ENCODE measurements around the gene SDHAF3. TPM values are rescaled to one million over a fixed set of nuclear protein-coding genes. Genes with fewer than 3 reads are reported as not detected.

Gene SDHAF3
- total and polyA plus RNA-seq, 2 of the 8 experiments (the other 6 are each of a cell fraction or from before 2014, with no cell fraction given) = 12.0 to 31.3 TPM

- Histone ChIP-seq H4K91ac (replicated peaks; ENCODE audit: insufficient read length, low read length) (no peak overlapping the region), H4K20me1 (replicated peaks in 1 of 2; ENCODE audit: control insufficient read depth in 1 of 2, insufficient read depth in 2 of 2, low read length in 2 of 2) (no peaks in the 10 kb centered on the region), H3K18ac (ENCODE audit: extremely low read depth, low read length) (no peak overlapping the region), H3K27ac (ENCODE audit: low read depth, low read length) (no peak overlapping the region), H3K23me2 (ENCODE audit: low read depth, low read length) (no peaks in the 10 kb centered on the region), H2BK15ac (ENCODE audit: low read length) (no peak overlapping the region), H3K23ac (ENCODE audit: insufficient read length) (no peak overlapping the region), H3K36me3 (ENCODE audit: control insufficient read depth in 2 of 4, insufficient read depth in 4 of 4, low read length in 3 of 4) (no peaks in the 10 kb centered on the region), H3K4me2 (ENCODE audit: insufficient read depth in 1 of 2, low read depth in 2 of 2, low read length in 2 of 2) (no peak overlapping the region), H3K9ac (replicated peaks in 1 of 4; ENCODE audit: extremely low read depth in 1 of 4, low read depth in 3 of 4, low read length in 3 of 4) (no peak overlapping the region), H2AFZ (ENCODE audit: low read length) (no peak overlapping the region), H3K79me2 (ENCODE audit: control insufficient read depth in 1 of 2, insufficient read depth in 2 of 2, low read length in 2 of 2) (no peaks in the 10 kb centered on the region), H3K4ac (replicated peaks; ENCODE audit: insufficient read length, low read depth, low read length) (no peak overlapping the region), H3K27me3 (replicated peaks in 1 of 4; ENCODE audit: control insufficient read depth in 3 of 4, extremely low read depth in 1 of 4, insufficient read depth in 3 of 4, low read length in 3 of 4) (no peaks in the 10 kb centered on the region), H2BK12ac (ENCODE audit: low read depth, low read length) (no peak overlapping the region), H2AK5ac (ENCODE audit: low read depth, low read length) (no peak overlapping the region), H4K8ac (ENCODE audit: extremely low read depth, insufficient read depth, low read length) (no peak overlapping the region), H2BK20ac (ENCODE audit: low read length) (no peak overlapping the region), H3K79me1 (ENCODE audit: low read depth, low read length) (no peaks in the 10 kb centered on the region), H3K9me3 (ENCODE audit: insufficient read depth in 2 of 2, low read depth in 1 of 2, low read length in 1 of 2) (no peaks in the 10 kb centered on the region), H3K14ac (ENCODE audit: insufficient read length) (no peak overlapping the region), H3K56ac (replicated peaks; ENCODE audit: insufficient read length, low read depth, low read length) (no peak overlapping the region), H4K5ac (ENCODE audit: insufficient read length, low read depth, low read length) (no peak overlapping the region), H2BK120ac (replicated peaks; ENCODE audit: low read depth, low read length) (no peak overlapping the region), H3K4me3 (ENCODE audit: extremely low read depth in 1 of 4, insufficient read depth in 2 of 4, low read depth in 3 of 4, low read length in 4 of 4) (no peak overlapping the region), H2BK5ac (ENCODE audit: low read depth, low read length) (no peak overlapping the region), H3K4me1 (replicated peaks in 1 of 4; ENCODE audit: control insufficient read depth in 3 of 4, insufficient read depth in 4 of 4, low read length in 3 of 4) (no peaks in the 10 kb centered on the region)
- TF ChIP-seq MAX (IDR thresholded peaks at IDR 0.05) (no peak), SP4 (IDR thresholded peaks at IDR 0.05; ENCODE audit: low read length) (no peak), SP1 (IDR thresholded peaks at IDR 0.05; ENCODE audit: low read depth, low read length) (no peak)
- FAIRE-seq = no peak
- POLR2A ChIA-PET (ENCODE audit: partially characterized antibody) = no interaction called here
- 83% methylated on average over 3 of the region's 3 CpGs; no CpG with 5 or more reads in 1 of the 2 experiments for WGBS, 2 experiments (ENCODE audit: extremely low coverage in 1 of 2, insufficient coverage in 1 of 2, insufficient read length in 1 of 2, insufficient replicate concordance in 2 of 2, low coverage in 1 of 2, low lambda C conversion rate in 2 of 2, missing lambda C conversion rate in 1 of 2)
- CTCF ChIA-PET (ENCODE audit: partially characterized antibody) = interaction anchor here (0.8 to 2.2 kb wide), 4 partner anchors 10 to 84 kb away, joined by 3 to 11 read pairs (median 3); no protein-coding TSS in a partner anchor
- no peak for DNase-seq (ENCODE audit: low read depth in 1 of 2, low spot score in 2 of 2)
Observed at GRCh38 chr7:97094284-97094930, 23.1 kb upstream of the SDHAF3 start.

All from H1 (cell line).